Measurements from ENCODE around the gene UBE3D. TPM values are rescaled to one million over a fixed set of nuclear protein-coding genes. Genes with fewer than 3 reads are reported as not detected.

The UBE3D gene
- total and polyA plus RNA-seq, 2 of the 4 experiments (the other 2 are of a cell fraction), result 3.2 to 6.3 TPM

- no peak overlapping the region for H3K18ac ChIP-seq (ENCODE audit: low read depth, low read length)
- no peak overlapping the region for H3K4ac ChIP-seq (ENCODE audit: low read depth, low read length)
- dilution Hi-C loops (cut with HindIII; ENCODE audit: low sequenced_read_pairs, unreplicated experiment), result no loop called here
- no peaks in the 10 kb centered on the region for H3K27me3 ChIP-seq (ENCODE audit: control insufficient read depth, insufficient read depth, low read length)
- no peak overlapping the region for H3K14ac ChIP-seq (replicated peaks; ENCODE audit: low read depth, low read length)
- CTCF ChIA-PET, result no interaction called here
- POLR2A ChIA-PET (ENCODE audit: unreplicated experiment), result no interaction called here
- H2BK15ac ChIP-seq (ENCODE audit: low read depth, low read length), result no peak overlapping the region
- H3K4me2 ChIP-seq (ENCODE audit: low read depth, low read length), result no peak overlapping the region
- no peak overlapping the region for H2AFZ ChIP-seq (replicated peaks; ENCODE audit: low read length, poor library complexity)
- peaks cover 2% of the 10 kb centered on the region; the same call in 1 of the 2 replicates for H3K4me1 ChIP-seq (ENCODE audit: control insufficient read depth, insufficient read depth, low read length)
- no TSS peak for BruUV-seq (replicated peaks)
- no peak overlapping the region for H3K4me3 ChIP-seq (ENCODE audit: insufficient read depth, low read depth, low read length)
- H3K56ac ChIP-seq (ENCODE audit: extremely low read depth, insufficient read depth, low read length), result no peak overlapping the region
- H4K8ac ChIP-seq (ENCODE audit: low read depth in 2 of 2, low read length in 2 of 2), result no peak overlapping the region
- no peak overlapping the region for H4K5ac ChIP-seq (ENCODE audit: low read depth, low read length)
- no peak overlapping the region for H2BK5ac ChIP-seq (ENCODE audit: low read depth, low read length, poor library complexity, severe bottlenecking)
- H3K9me3 ChIP-seq (ENCODE audit: control insufficient read depth, insufficient read depth, low read length), result no peaks in the 10 kb centered on the region
- no peak overlapping the region for H2AK5ac ChIP-seq (ENCODE audit: low read depth, low read length)
- no peaks in the 10 kb centered on the region for H3K79me1 ChIP-seq (ENCODE audit: low read depth in 1 of 2, low read length in 2 of 2)
- no peaks in the 10 kb centered on the region for H3K9me1 ChIP-seq (ENCODE audit: insufficient read depth, low read length)
- TF ChIP-seq MAFK (IDR thresholded peaks at IDR 0.05; ENCODE audit: low read depth, low read length), result no peak
- TF ChIP-seq SMC3 (IDR thresholded peaks at IDR 0.05; ENCODE audit: low read depth, low read length), result no peak
- TF ChIP-seq MXI1 (IDR thresholded peaks at IDR 0.05; ENCODE audit: borderline replicate concordance, low read depth, low read length), result no peak
- no peak for TF ChIP-seq CHD1 (IDR thresholded peaks at IDR 0.05; ENCODE audit: low read depth, low read length)
- TF ChIP-seq, protein P1, sequence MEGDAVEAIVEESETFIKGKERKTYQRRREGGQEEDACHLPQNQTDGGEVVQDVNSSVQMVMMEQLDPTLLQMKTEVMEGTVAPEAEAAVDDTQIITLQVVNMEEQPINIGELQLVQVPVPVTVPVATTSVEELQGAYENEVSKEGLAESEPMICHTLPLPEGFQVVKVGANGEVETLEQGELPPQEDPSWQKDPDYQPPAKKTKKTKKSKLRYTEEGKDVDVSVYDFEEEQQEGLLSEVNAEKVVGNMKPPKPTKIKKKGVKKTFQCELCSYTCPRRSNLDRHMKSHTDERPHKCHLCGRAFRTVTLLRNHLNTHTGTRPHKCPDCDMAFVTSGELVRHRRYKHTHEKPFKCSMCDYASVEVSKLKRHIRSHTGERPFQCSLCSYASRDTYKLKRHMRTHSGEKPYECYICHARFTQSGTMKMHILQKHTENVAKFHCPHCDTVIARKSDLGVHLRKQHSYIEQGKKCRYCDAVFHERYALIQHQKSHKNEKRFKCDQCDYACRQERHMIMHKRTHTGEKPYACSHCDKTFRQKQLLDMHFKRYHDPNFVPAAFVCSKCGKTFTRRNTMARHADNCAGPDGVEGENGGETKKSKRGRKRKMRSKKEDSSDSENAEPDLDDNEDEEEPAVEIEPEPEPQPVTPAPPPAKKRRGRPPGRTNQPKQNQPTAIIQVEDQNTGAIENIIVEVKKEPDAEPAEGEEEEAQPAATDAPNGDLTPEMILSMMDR (conservative IDR thresholded peaks at IDR 0.05; ENCODE audit: low read depth, low read length), result no peak
- TF ChIP-seq RAD21 (IDR thresholded peaks at IDR 0.05; ENCODE audit: low read length), result no peak
- no peak for TF ChIP-seq NFE2L2 (IDR thresholded peaks at IDR 0.05; ENCODE audit: low read depth, low read length)
- no peak for TF ChIP-seq ELK1 (IDR thresholded peaks at IDR 0.05; ENCODE audit: borderline replicate concordance, low read depth, low read length)
- no peak for TF ChIP-seq RCOR1 (IDR thresholded peaks at IDR 0.05; ENCODE audit: insufficient replicate concordance, low read length)
- TF ChIP-seq MAZ (IDR thresholded peaks at IDR 0.05; ENCODE audit: borderline replicate concordance, low read depth, low read length), result no peak
- TF ChIP-seq, protein P2, sequence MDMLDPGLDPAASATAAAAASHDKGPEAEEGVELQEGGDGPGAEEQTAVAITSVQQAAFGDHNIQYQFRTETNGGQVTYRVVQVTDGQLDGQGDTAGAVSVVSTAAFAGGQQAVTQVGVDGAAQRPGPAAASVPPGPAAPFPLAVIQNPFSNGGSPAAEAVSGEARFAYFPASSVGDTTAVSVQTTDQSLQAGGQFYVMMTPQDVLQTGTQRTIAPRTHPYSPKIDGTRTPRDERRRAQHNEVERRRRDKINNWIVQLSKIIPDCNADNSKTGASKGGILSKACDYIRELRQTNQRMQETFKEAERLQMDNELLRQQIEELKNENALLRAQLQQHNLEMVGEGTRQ (IDR thresholded peaks at IDR 0.05; ENCODE audit: low read depth, low read length), result no peak
- no peak for TF ChIP-seq BHLHE40 (IDR thresholded peaks at IDR 0.05; ENCODE audit: low read depth, low read length)
- no peak for TF ChIP-seq CEBPB (IDR thresholded peaks at IDR 0.05; ENCODE audit: low read depth, low read length)
- no peak for TF ChIP-seq FOS (IDR thresholded peaks at IDR 0.05; ENCODE audit: low read depth, low read length)
- TF ChIP-seq POLR2A (IDR thresholded peaks at IDR 0.05; ENCODE audit: low read depth, low read length), result no peak
- no peak for TF ChIP-seq RFX5 (IDR thresholded peaks at IDR 0.05; ENCODE audit: low read depth, low read length)
- no peak overlapping the region for H2BK120ac ChIP-seq (ENCODE audit: low read depth, low read length)
- no peak overlapping the region for H4K91ac ChIP-seq (ENCODE audit: insufficient read depth, low read depth, low read length)
- no peak overlapping the region for H2AK9ac ChIP-seq (replicated peaks; ENCODE audit: low read depth, low read length, poor library complexity)
- no peak overlapping the region for H3K9ac ChIP-seq (ENCODE audit: low read depth, low read length)
- in situ Hi-C loops (cut with MboI; ENCODE audit: low sequenced_read_pairs), result no loop called here
- no peaks in the 10 kb centered on the region for H3K36me3 ChIP-seq (ENCODE audit: control insufficient read depth, insufficient read depth, low read length)
- no peak overlapping the region for H2BK20ac ChIP-seq (ENCODE audit: low read depth, low read length)
- no peak overlapping the region for H3K27ac ChIP-seq (ENCODE audit: insufficient read depth, low read length)
- no CpG with 5 or more reads among the region's 2 CpGs for WGBS, 2 experiments (ENCODE audit: extremely low coverage in 2 of 2, insufficient read length in 1 of 2)
- no peaks in the 10 kb centered on the region for H4K20me1 ChIP-seq (ENCODE audit: insufficient read depth, low read length)
- DNase-seq, result no peak
- no peak overlapping the region for H3K23ac ChIP-seq (ENCODE audit: low read depth, low read length)
- intact Hi-C loops (cut with micrococcal nuclease), result no loop called here
- ATAC-seq (ENCODE audit: low read depth), result no peak
Measured at GRCh38 chr6:82870582-82871172, 195.0 kb downstream of the UBE3D start.

Data from IMR-90 (cell line).